COR-L47 (cell line): Measurements from ENCODE around the gene ZBTB33.

Source experiments
- DNase-seq: peaks from one replicate; lab custom pipeline; 2025; lab: John Stamatoyannopoulos, UW

ZBTB33 gene

GRCh38 chrX:120262859-120263708 is 12.5 kb downstream of the ZBTB33 start:
- no peak for DNase-seq

DNA sequence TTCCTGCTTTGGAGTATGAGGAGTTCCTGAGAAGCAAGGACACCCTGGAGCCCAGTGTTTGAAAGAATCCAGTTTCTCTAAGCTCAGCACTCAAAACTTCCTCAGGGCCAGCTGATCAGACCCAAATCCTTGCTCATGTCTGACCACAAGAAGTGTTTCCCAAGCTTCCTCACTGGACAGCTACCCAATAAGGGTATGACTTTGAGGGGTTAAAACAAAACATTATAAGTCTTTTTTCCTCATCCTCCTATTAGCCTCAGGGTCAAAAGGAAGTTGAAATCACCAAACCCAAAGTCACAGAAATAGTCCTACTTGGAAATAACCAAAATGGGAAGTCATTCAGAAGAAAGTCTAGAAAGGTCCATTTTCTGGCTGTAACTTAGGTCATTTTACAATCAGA is 13.7 kb downstream of the ZBTB33 start:
- DNase-seq: no peak

GRCh38 chrX:120269373-120270035 is 18.9 kb downstream of the ZBTB33 start:
- DNase-seq: no peak

DNA sequence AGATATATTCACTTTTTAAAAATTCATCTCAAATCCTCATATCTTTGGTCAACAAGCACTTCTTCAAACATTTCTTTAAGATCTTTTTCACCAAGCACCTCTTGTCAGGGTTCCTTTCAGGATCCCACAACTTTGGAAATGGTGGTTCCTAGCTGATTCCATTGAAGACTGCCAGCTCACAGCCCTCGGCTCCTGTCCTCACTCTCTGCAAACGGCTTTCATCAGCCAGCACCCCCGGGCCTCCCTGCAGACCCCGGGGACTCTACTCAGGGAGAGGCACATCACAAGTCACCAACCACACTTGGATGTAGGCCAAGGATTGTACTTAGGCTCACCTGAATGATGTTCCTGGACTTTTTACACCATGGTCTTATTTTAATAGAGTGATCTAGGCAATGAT is 20.0 kb downstream of the ZBTB33 start:
- DNase-seq: no peak

GRCh38 chrX:120271218-120271617 is 20.6 kb downstream of the ZBTB33 start:
- no peak for DNase-seq

GRCh38 chrX:120274145-120274544 is 23.5 kb downstream of the ZBTB33 start:
- no peak for DNase-seq

GRCh38 chrX:120274958-120275357 is 24.3 kb downstream of the ZBTB33 start:
- no peak for DNase-seq

GRCh38 chrX:120281021-120281624 is 30.5 kb downstream of the ZBTB33 start:
- DNase-seq: no peak

DNA sequence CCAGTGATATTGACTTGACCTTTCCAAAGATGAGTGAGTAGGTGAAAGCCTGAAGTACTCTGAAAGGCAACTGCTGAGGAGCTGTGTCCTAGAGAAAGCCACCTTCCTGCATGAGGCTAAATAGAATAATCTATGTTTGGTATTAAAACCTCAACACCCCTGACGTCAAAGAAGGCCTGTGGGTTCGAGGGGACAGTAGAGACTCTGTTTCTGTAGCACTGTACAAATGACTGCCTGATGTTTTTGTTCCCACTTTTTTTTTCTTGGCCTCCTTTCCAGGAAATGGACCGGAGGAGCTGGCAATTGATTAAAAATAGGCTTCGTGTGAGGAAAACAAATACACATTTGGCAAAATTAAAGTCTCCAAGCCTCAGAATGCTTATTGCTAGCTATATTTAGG is 31.1 kb downstream of the ZBTB33 start:
- no peak for DNase-seq

- no peak for DNase-seq
These were observed 32.1 kb downstream of the ZBTB33 start for GRCh38 chrX:120282697-120283096.

DNA sequence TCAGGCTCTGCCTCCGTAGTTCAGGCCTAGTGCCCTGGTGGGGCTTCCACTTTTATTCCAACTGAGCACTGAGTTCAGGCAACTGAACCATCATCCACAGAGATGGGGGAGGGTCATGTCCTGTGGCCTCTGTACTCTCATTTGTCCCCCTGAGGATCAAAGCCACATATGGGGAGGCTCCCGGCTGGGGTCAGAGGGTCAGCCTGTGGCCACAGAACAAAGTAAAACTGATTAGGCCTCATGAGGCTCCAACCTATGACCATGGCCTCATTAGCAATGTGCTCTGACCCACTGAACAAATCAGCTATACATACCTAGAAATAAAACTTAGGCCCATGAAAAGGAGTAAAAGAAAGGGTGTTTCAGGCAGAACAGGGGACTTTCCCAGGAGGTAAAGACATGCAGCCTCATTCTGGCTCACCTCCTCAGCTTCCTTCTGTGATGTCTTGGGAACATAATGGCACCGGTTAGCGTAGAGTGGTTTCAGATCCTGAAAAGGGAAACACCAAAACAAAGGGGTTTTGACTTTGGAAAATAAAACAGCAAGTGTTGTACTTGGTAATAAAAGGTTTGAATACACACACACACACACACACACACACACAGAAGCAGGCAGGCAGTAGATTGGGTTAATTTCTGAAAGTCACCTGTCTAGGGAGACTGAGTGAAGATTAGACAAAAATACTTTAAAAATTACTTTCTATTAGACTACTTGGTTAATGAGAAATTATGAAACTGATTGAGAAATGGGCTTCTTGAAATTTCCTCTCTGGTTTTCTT is 36.3 kb downstream of the ZBTB33 start:
- DNase-seq: no peak

- no peak for DNase-seq
These were observed 37.0 kb downstream of the ZBTB33 start for GRCh38 chrX:120287513-120288112.

DNA sequence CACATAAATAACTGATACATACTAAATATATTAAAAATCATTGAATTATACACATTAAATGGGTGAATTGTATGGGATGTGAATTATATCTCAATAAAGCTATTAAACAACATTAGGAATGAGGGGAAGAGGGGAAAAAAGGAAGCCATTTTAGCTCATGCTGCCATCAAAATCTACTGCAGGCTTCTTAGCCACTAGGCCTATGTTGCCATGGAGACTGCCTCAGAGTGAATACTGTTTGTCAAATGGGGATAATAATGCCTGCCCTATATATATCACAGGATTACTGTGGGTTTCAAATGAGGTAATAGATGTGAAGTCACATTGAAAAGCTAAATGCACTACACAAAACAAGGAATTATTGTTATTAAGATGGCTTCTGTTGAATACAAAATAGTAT is 39.5 kb downstream of the ZBTB33 start:
- DNase-seq: no peak

DNA sequence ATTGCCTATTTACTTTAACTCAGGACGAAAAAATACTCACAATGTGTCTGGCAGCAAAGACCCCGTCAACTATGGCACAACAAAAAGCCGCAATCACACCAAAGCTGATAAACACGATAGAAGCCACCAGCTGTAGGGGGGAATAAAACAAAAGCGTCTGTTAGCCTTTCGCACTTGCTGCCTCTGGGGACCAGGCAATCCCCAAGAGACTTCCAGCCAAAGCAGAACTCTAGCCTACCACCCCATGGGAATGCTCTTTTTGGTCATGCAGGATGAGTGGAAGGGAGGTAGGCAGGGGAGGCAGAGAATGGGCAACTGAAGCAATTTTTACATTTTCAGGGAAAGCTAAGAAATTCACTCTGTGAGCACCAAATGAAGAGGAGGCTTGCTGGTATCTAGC is 40.6 kb downstream of the ZBTB33 start:
- DNase-seq: no peak

DNA sequence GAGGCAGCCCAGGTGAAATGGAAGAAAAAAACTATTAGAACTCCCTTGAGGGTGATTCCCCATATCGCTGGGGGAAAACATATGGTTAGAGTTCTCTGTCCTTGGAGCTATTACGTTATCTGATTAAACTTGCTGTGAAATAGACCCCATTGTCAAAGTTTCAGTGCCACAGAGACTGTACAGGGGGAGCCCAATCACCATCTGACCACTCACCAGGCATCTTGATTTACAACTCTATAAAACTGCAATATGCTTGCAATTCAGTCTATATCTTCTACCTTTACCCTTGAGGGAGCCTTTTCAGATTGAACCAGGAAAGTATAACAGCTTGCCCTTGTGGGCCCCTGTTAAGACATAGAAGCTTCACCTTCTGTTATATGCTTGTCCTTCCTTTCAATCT is 42.4 kb downstream of the ZBTB33 start:
- DNase-seq: no peak

DNA sequence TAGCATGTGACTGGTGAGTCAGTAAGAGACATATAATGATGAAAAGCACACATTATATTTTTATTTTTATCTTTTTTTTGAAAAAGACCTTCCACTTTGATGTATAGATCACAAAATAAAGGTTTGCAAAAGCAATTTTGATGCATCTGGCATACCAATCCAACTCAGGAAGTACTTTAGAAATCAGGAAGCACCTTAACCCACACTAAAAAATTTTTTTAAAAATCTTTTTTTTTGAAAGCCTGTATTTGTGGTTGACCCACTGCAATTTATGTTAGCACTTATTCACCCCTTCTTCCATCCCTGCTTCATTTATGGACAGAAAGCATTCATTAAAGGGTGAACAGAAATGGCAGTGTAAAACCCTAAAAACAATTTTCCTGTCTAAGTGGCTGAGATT is 44.0 kb downstream of the ZBTB33 start:
- DNase-seq: no peak

- DNase-seq: no peak
These were observed 47.3 kb downstream of the ZBTB33 start for GRCh38 chrX:120297923-120298322.

GRCh38 chrX:120299928-120300327 is 49.3 kb downstream of the ZBTB33 start:
- no peak for DNase-seq

DNA sequence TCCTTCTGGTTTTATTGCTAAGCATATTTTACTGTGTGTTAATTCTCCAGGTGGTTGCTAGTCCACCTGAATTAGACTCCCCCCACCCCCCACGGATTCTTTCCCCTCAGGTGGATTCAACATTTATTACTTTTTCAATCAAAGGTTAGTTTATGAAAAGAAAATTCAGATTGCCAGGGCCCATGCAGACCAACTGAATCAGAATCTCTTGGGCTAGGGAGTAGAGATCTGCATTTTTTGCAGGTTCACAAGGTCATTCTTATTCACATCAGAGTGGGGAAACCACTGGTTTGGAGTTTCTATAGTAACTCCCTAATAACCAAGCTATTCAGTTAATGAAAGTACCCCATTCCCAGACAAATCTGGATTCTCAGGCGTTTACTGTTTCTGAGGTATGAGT is 50.9 kb downstream of the ZBTB33 start:
- no peak for DNase-seq

GRCh38 chrX:120301960-120302359 is 51.3 kb downstream of the ZBTB33 start:
- DNase-seq: no peak

DNA sequence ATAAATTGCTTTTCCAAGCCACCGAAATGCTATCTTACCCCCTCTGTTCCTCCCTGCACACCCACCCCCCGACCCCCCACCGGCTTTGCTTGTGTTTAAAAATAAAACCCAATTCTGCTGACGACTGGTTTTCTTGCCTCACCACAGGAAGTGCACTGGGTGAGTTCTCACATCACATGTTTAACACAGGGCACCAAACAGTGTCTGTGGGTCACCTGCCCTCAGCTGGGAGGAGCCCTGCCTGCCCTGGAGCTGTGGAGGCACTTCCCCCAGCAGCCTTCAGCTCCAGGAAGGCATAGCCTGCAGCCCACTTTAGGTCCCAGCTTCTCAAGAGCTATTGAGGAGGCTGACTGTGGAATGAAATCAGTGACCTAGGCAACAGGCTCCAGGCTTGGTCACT is 51.8 kb downstream of the ZBTB33 start:
- no peak for DNase-seq

- no peak for DNase-seq
These were observed 53.6 kb downstream of the ZBTB33 start for GRCh38 chrX:120304256-120304655.
